HCT116 (cell line): ENCODE measurements around the gene STX1A. TPM values are rescaled to one million over a fixed set of nuclear protein-coding genes. Genes with fewer than 3 reads are reported as not detected.

Experiments used
- ATAC-seq: fragments of 200-7000 bp; cut with Tn5 transposase; 2 replicates; pipeline ENCODE4 v1.9.1; 2020; ENCODE audit warnings: mild to moderate bottlenecking, moderate library complexity
- BruUV-seq: library from RNA; stranded (reverse); fragments of 400-500 nt; replicated peaks from 2 replicates; lab custom pipeline; 2021; lab: Mats Ljungman, UMichigan
- CTCF ChIA-PET: fragments of 300-600 bp; sonication (Branson Sonifier 250); formaldehyde crosslinking; loops from one replicate; lab custom pipeline; 2021; ENCODE audit warnings: antibody characterized with exemption; lab: Charles Lee
- POLR2A ChIA-PET: fragments of 300-600, 350-600 bp; sonication (Branson Sonifier 250); formaldehyde crosslinking; loops from one replicate; lab custom pipeline; 2021; ENCODE audit warnings: antibody characterized with exemption; lab: Charles Lee
- RAD21 ChIA-PET, 2 experiments: fragments of 300-600 bp; sonication (Branson Sonifier 250); formaldehyde crosslinking; loops; one replicate each; lab custom pipeline; 2023; ENCODE audit warnings: low total read pairs in 2 of 2; ENCODE audit not compliant: uncharacterized antibody in 2 of 2, unreplicated experiment in 2 of 2, low non-redundant PET in 1 of 2; lab: Charles Lee
- DNase-seq: peaks from one replicate; pipeline ENCODE4 v3.0.0-alpha.2; 2010; ENCODE audit warnings: low read depth, low spot score
- H2AFZ ChIP-seq: fragments of 200-600 bp; shearing (Covaris generic), sonication (generic); 2 replicates; pipeline ENCODE4 v1.6.1; 2017; ENCODE audit warnings: low read depth, mixed run types, mixed read lengths, antibody characterized with exemption, low read length; ENCODE audit not compliant: poor library complexity, severe bottlenecking
- H3K27ac ChIP-seq: 2 replicates; pipeline ENCODE4 v1.5.1; 2012; ENCODE audit warnings: low read depth, low read length
- H3K27me3 ChIP-seq: fragments of 200-600 bp; sonication (generic); 2 replicates; pipeline ENCODE4 v1.6.1; 2016; ENCODE audit warnings: mixed run types, low read length, mixed read lengths; ENCODE audit not compliant: insufficient read depth
- H3K36me3 ChIP-seq, 2 experiments: fragments of 200-500 bp in 1 of 2; fragments of 200-600 bp in 1 of 2; sonication (Bioruptor generic) in 1 of 2; sonication (generic) in 1 of 2; 2 replicates each; pipeline versions ENCODE4 v1.5.1 to v1.6.1; 2014 to 2016; ENCODE audit warnings: low read length in 2 of 2, inconsistent platforms in 1 of 2, mixed read lengths in 1 of 2, mixed run types in 1 of 2; ENCODE audit not compliant: insufficient read depth in 2 of 2, control insufficient read depth in 1 of 2
- H3K4me1 ChIP-seq, 2 experiments: fragments of 200-600 bp in 1 of 2; sonication (generic) in 1 of 2; 2 replicates each; pipeline versions ENCODE4 v1.5.1 to v1.6.1; 2012 to 2017; ENCODE audit warnings: low read length in 2 of 2, inconsistent platforms in 1 of 2, mild to moderate bottlenecking in 1 of 2, mixed read lengths in 1 of 2, mixed run types in 1 of 2, moderate library complexity in 1 of 2; ENCODE audit not compliant: insufficient read depth in 2 of 2, control insufficient read depth in 1 of 2
- H3K4me2 ChIP-seq: fragments of 200-600 bp; sonication (generic); 2 replicates; pipeline ENCODE4 v1.6.1; 2017; ENCODE audit warnings: mixed run types, low read length, mixed read lengths
- H3K4me3 ChIP-seq, 2 experiments: fragments of 200-600 bp in 1 of 2; sonication (generic) in 1 of 2; replicated peaks in 1 of 2; 2 replicates each; pipeline ENCODE4 v1.5.1; 2011 to 2016; ENCODE audit warnings: low read length in 2 of 2, control low read depth in 1 of 2, low read depth in 1 of 2, mild to moderate bottlenecking in 1 of 2, mixed read lengths in 1 of 2, mixed run types in 1 of 2
- H3K79me2 ChIP-seq: fragments of 200-600 bp; sonication (generic); 2 replicates; pipeline ENCODE4 v1.6.1; 2017; ENCODE audit warnings: mild to moderate bottlenecking, mixed run types, low read length, moderate library complexity, mixed read lengths; ENCODE audit not compliant: insufficient read depth
- H3K9ac ChIP-seq: fragments of 200-600 bp; sonication (generic); 2 replicates; pipeline ENCODE4 v1.6.1; 2016; ENCODE audit warnings: low read length, mixed read lengths
- H3K9me2 ChIP-seq: fragments of 200-600 bp; sonication (generic), shearing (Covaris generic); 2 replicates; pipeline ENCODE4 v1.6.1; 2017; ENCODE audit warnings: mixed run types, mild to moderate bottlenecking, moderate library complexity; ENCODE audit not compliant: insufficient read depth
- H3K9me3 ChIP-seq, 2 experiments: fragments of 200-500 bp in 1 of 2; fragments of 200-600 bp in 1 of 2; sonication (Bioruptor generic) in 1 of 2; sonication (generic) in 1 of 2; 2 replicates each; pipeline ENCODE4 v1.6.1; 2014 to 2017; ENCODE audit warnings: low read length in 2 of 2, mixed read lengths in 2 of 2, inconsistent platforms in 1 of 2, low read depth in 1 of 2, mild to moderate bottlenecking in 1 of 2, mixed run types in 1 of 2, moderate library complexity in 1 of 2; ENCODE audit not compliant: control insufficient read depth in 1 of 2, insufficient read depth in 1 of 2
- H4K20me1 ChIP-seq: fragments of 200-600 bp; sonication (generic), shearing (Covaris generic); 2 replicates; pipeline ENCODE4 v1.6.1; 2017; ENCODE audit warnings: mixed run types, mild to moderate bottlenecking, moderate library complexity; ENCODE audit not compliant: insufficient read depth
- CBX3 ChIP-seq: IDR thresholded peaks from 2 replicates; pipeline ENCODE4 v1.6.1; 2012; ENCODE audit warnings: low read depth
- ELF1 ChIP-seq: IDR thresholded peaks from 2 replicates; pipeline ENCODE4 v1.6.1; 2012; ENCODE audit warnings: low read depth, borderline replicate concordance
- EZH2phosphoT487 ChIP-seq: fragments of 200-600 bp; IDR thresholded peaks from 2 replicates; pipeline ENCODE4 v1.6.1; 2018; ENCODE audit warnings: antibody characterized with exemption, borderline replicate concordance
- POLR2AphosphoS5 ChIP-seq: IDR thresholded peaks from 2 replicates; pipeline ENCODE4 v1.6.1; 2011; ENCODE audit warnings: mild to moderate bottlenecking, low read depth, low read length, moderate library complexity
- RAD21 ChIP-seq: IDR thresholded peaks from 2 replicates; pipeline ENCODE4 v1.6.1; 2012; ENCODE audit warnings: low read depth, mild to moderate bottlenecking
- YY1 ChIP-seq: IDR thresholded peaks from 2 replicates; pipeline ENCODE4 v1.6.1; 2011; ENCODE audit warnings: low read length, low read depth, moderate library complexity, mild to moderate bottlenecking; ENCODE audit not compliant: insufficient replicate concordance; ENCODE audit errors: extremely low read depth
- ZBTB33 ChIP-seq: IDR thresholded peaks from 2 replicates; pipeline ENCODE4 v1.6.1; 2011; ENCODE audit warnings: mild to moderate bottlenecking, low read length, moderate library complexity; ENCODE audit not compliant: insufficient replicate concordance; ENCODE audit errors: extremely low read depth
- ZNF274 ChIP-seq: fragments of 200-500 bp; sonication (Bioruptor generic); IDR thresholded peaks from 2 replicates; pipeline ENCODE4 v1.6.1; 2014; ENCODE audit warnings: mild to moderate bottlenecking, low read depth, low read length, inconsistent platforms
- intact Hi-C: fragments of 100-400 bp; cut with micrococcal nuclease; formaldehyde crosslinking; loops from 2 replicates; pipeline ENCODE4 v1.10.0; 2022
- total RNA-seq: library from RNA; stranded (reverse); gene quantifications from one replicate; pipeline ENCODE4 v1.2.1, GENCODE V29; 2021; ENCODE audit not compliant: unreplicated experiment

The STX1A gene
- total RNA-seq, 1 experiment from 2014 or later, result 39.4 TPM

DNA sequence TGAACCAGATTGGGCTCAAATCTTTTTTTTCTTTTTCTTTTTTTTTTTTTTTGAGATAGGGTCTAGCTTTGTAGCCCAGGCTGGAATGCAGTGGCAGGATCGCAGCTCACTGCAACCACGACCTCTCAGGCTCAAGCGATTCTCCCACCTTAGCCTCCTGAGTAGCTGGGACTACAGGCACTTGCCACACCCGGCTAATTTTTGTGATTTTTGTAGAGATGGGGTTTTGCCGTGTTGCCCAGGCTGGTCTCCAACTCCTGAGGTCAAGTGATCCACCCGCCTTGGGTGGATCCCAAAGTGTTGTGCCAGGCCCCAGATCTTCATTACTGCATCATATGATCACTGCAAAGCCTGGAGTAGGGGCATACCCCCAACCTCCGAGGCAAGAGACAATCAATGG is 39.0 kb downstream of the STX1A start:
- CTCF ChIA-PET, result no interaction called here
- Histone ChIP-seq H3K4me2 (no peak overlapping the region), H3K79me2 (peaks cover 65% of the 10 kb centered on the region)

DNA sequence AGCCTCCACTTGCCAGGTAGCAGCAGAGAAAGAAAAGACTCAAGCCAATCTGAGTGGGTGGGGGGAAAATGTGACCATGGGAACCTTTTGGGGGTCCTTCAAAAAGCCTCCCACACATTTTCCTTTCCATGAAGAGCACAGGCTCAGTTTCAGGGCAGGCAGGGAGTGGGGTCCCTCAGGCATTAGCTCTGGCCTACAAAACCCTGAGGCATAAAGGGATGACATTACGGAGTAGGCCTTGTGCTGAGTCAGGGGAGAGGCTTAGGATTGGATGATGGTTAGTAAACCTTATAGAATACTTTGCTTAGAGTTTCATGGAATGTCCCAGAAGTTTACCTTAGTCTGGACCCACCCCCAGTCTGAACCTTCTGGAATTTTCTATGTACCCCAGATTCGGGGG is 39.8 kb downstream of the STX1A start:
- Histone ChIP-seq H2AFZ (no peak overlapping the region), H3K9ac (no peak overlapping the region), H3K4me3 (no peak overlapping the region), H3K9me3 (no peaks in the 10 kb centered on the region), H3K27ac (no peak overlapping the region), H3K27me3 (no peaks in the 10 kb centered on the region), H3K36me3 (peaks cover 2 to 4% of the 10 kb centered on the region in 2 experiments; a peak in 2 of 4 replicates), H3K4me1 (peaks cover 7 to 20% of the 10 kb centered on the region in 2 experiments), H3K9me2 (no peaks in the 10 kb centered on the region), H3K4me2 (no peak overlapping the region), H3K79me2 (peaks cover 57% of the 10 kb centered on the region), H4K20me1 (no peaks in the 10 kb centered on the region)
- CTCF ChIA-PET, result no interaction called here
- intact Hi-C loops, result no loop called here
- POLR2A ChIA-PET, result no interaction called here
- BruUV-seq, result no TSS peak
- RAD21 ChIA-PET, result no interaction called here
- TF ChIP-seq ZBTB33, result no peak
- TF ChIP-seq YY1, result no peak
- ATAC-seq, result no peak
- no peak for DNase-seq

More for the DNA sequence above, 39.0 kb downstream of the STX1A start:
- Histone ChIP-seq H3K36me3 (peaks cover 2 to 4% of the 10 kb centered on the region in 2 experiments; a peak in 2 of 4 replicates), H3K9ac (no peak overlapping the region), H3K4me1 (peaks cover 11 to 24% of the 10 kb centered on the region in 2 experiments), H3K9me3 (no peaks in the 10 kb centered on the region), H4K20me1 (no peaks in the 10 kb centered on the region), H3K27me3 (no peaks in the 10 kb centered on the region), H2AFZ (no peak overlapping the region), H3K9me2 (no peaks in the 10 kb centered on the region), H3K4me3 (no peak overlapping the region), H3K27ac (no peak overlapping the region)
- POLR2A ChIA-PET, result no interaction called here
- RAD21 ChIA-PET, result no interaction called here
- no peak for TF ChIP-seq ZNF274
- TF ChIP-seq EZH2phosphoT487, result no peak
- TF ChIP-seq ELF1, result no peak
- TF ChIP-seq POLR2AphosphoS5, result no peak
- no peak for TF ChIP-seq CBX3
- TF ChIP-seq RAD21, result no peak
- intact Hi-C loops, result no loop called here
- BruUV-seq, result no TSS peak
- ATAC-seq (no peak), DNase-seq (no peak)
